Progenitor cell of endocrine pancreas (in vitro differentiated cells): ENCODE data around the gene ENG. TPM values are rescaled to one million over a fixed set of nuclear protein-coding genes. Genes with fewer than 3 reads are reported as not detected.

Experiments
- DNase-seq: peaks from one replicate; pipeline ENCODE4 v3.0.0; 2021; ENCODE audit warnings: low spot score; ENCODE audit not compliant: unreplicated experiment
- H3K27ac Mint-ChIP-seq: 2 replicates; pipeline ENCODE4 v1.8.0; 2021; ENCODE audit warnings: mild to moderate bottlenecking, moderate library complexity, mixed read lengths
- H3K27me3 Mint-ChIP-seq: 2 replicates; pipeline ENCODE4 v1.8.0; 2021; ENCODE audit warnings: mixed read lengths
- H3K36me3 Mint-ChIP-seq: 2 replicates; pipeline ENCODE4 v1.8.0; 2022; ENCODE audit warnings: mixed read lengths; ENCODE audit not compliant: insufficient read depth
- H3K4me1 Mint-ChIP-seq: 2 replicates; pipeline ENCODE4 v1.8.0; 2021; ENCODE audit warnings: low read depth, mixed read lengths
- H3K4me3 Mint-ChIP-seq: 2 replicates; pipeline ENCODE4 v1.8.0; 2021; ENCODE audit warnings: low read depth, mild to moderate bottlenecking, moderate library complexity, mixed read lengths
- H3K9me3 Mint-ChIP-seq: 2 replicates; pipeline ENCODE4 v1.8.0; 2021; ENCODE audit warnings: low read depth, mixed read lengths
- CTCF ChIP-seq: fragments of 200-600 bp; sonication (generic); IDR thresholded peaks from one replicate; pipeline ENCODE4 v1.5.0; 2021; ENCODE audit warnings: antibody characterized with exemption, mild to moderate bottlenecking; ENCODE audit not compliant: unreplicated experiment
- total RNA-seq: library from RNA; stranded (reverse); gene quantifications from 2 replicates; pipeline ENCODE4 v1.2.1, GENCODE V29; 2021

Gene ENG
- total RNA-seq, 1 donor from 2014 or later: 0.91 TPM

- no peak overlapping the region for H3K27ac Mint-ChIP-seq
- DNase-seq: no peak
- no peak overlapping the region for H3K4me3 Mint-ChIP-seq
- peaks cover 50% of the 10 kb centered on the region for H3K27me3 Mint-ChIP-seq
- H3K9me3 Mint-ChIP-seq: no peaks in the 10 kb centered on the region
- H3K4me1 Mint-ChIP-seq: peaks cover 4% of the 10 kb centered on the region
- TF ChIP-seq CTCF: no peak
- no peaks in the 10 kb centered on the region for H3K36me3 Mint-ChIP-seq
Observed at GRCh38 chr9:127769929-127770582, 84.4 kb downstream of the ENG start.

GRCh38 chr9:127769101-127769500, 85.4 kb downstream of the ENG start:
- Mint-ChIP-seq H3K36me3 (no peaks in the 10 kb centered on the region), H3K9me3 (no peaks in the 10 kb centered on the region), H3K4me3 (no peak overlapping the region)

GRCh38 chr9:127768698-127769097, 85.8 kb downstream of the ENG start:
- no peak for DNase-seq
- H3K4me1 Mint-ChIP-seq: peaks cover 4% of the 10 kb centered on the region
- no peak overlapping the region for H3K27ac Mint-ChIP-seq
- peaks cover 53% of the 10 kb centered on the region for H3K27me3 Mint-ChIP-seq
- H3K36me3 Mint-ChIP-seq: no peaks in the 10 kb centered on the region
- H3K9me3 Mint-ChIP-seq: no peaks in the 10 kb centered on the region
- no peak for TF ChIP-seq CTCF
- no peak overlapping the region for H3K4me3 Mint-ChIP-seq

More at GRCh38 chr9:127769101-127769500, 85.4 kb downstream of the ENG start:
- no peak for DNase-seq
- peaks cover 4% of the 10 kb centered on the region for H3K4me1 Mint-ChIP-seq
- H3K27ac Mint-ChIP-seq: no peak overlapping the region
- H3K27me3 Mint-ChIP-seq: peaks cover 53% of the 10 kb centered on the region
- no peak for TF ChIP-seq CTCF

GRCh38 chr9:127767909-127768331, 86.5 kb downstream of the ENG start:
- H3K9me3 Mint-ChIP-seq: no peaks in the 10 kb centered on the region
- peaks cover 57% of the 10 kb centered on the region for H3K27me3 Mint-ChIP-seq
- no peak overlapping the region for H3K27ac Mint-ChIP-seq
- peaks cover 4% of the 10 kb centered on the region for H3K4me1 Mint-ChIP-seq
- H3K4me3 Mint-ChIP-seq: no peak overlapping the region
- no peaks in the 10 kb centered on the region for H3K36me3 Mint-ChIP-seq
- no peak for TF ChIP-seq CTCF
- DNase-seq: no peak

GRCh38 chr9:127767410-127767809, 87.0 kb downstream of the ENG start:
- TF ChIP-seq CTCF: no peak
- no peak for DNase-seq
- H3K36me3 Mint-ChIP-seq: no peaks in the 10 kb centered on the region
- H3K9me3 Mint-ChIP-seq: no peaks in the 10 kb centered on the region
- no peak overlapping the region for H3K4me3 Mint-ChIP-seq
- H3K27ac Mint-ChIP-seq: peak overlapping the region; percentile 20
- H3K4me1 Mint-ChIP-seq: peaks cover 4% of the 10 kb centered on the region
- H3K27me3 Mint-ChIP-seq: peaks cover 61% of the 10 kb centered on the region
